RKO (cell line): Measurements from ENCODE around the gene TENM4.

Experiments used
- DNase-seq: peaks from one replicate; pipeline ENCODE4 v3.0.0-alpha.2; 2016; ENCODE audit warnings: low spot score

Gene TENM4

GRCh38 chr11:79052544-79052943, 388.3 kb downstream of the TENM4 start:
- peak; percentile 3 for DNase-seq

- no peak for DNase-seq
Measured at GRCh38 chr11:79050786-79051185, 390.0 kb downstream of the TENM4 start.

- no peak for DNase-seq
Measured at GRCh38 chr11:79049741-79050179, 391.1 kb downstream of the TENM4 start.

- no peak for DNase-seq
Measured at GRCh38 chr11:79047980-79048379, 392.9 kb downstream of the TENM4 start.

GRCh38 chr11:79047321-79047720, 393.5 kb downstream of the TENM4 start:
- no peak for DNase-seq

- DNase-seq = no peak
Measured at GRCh38 chr11:79046366-79046765, 394.5 kb downstream of the TENM4 start.

- no peak for DNase-seq
Measured at GRCh38 chr11:79045800-79046304, 395.0 kb downstream of the TENM4 start.

GRCh38 chr11:79045018-79045799, 395.6 kb downstream of the TENM4 start:
- no peak for DNase-seq

- no peak for DNase-seq
Measured at GRCh38 chr11:79044201-79044600, 396.6 kb downstream of the TENM4 start.

- no peak for DNase-seq
Measured at GRCh38 chr11:79043726-79044125, 397.1 kb downstream of the TENM4 start.

GRCh38 chr11:79042824-79043223, 398.0 kb downstream of the TENM4 start:
- no peak for DNase-seq

- DNase-seq = no peak
Measured at GRCh38 chr11:79040348-79040747, 400.5 kb downstream of the TENM4 start.

GRCh38 chr11:79039122-79039521, 401.7 kb downstream of the TENM4 start:
- DNase-seq = no peak

GRCh38 chr11:79035881-79036280, 404.9 kb downstream of the TENM4 start:
- DNase-seq = no peak

- DNase-seq = no peak
Measured at GRCh38 chr11:79033833-79034232, 407.0 kb downstream of the TENM4 start.

- no peak for DNase-seq
Measured at GRCh38 chr11:79030448-79030847, 410.4 kb downstream of the TENM4 start.

GRCh38 chr11:79028225-79028624, 412.6 kb downstream of the TENM4 start:
- DNase-seq = no peak

GRCh38 chr11:79026803-79027445, 413.9 kb downstream of the TENM4 start:
- no peak for DNase-seq

- no peak for DNase-seq
Measured at GRCh38 chr11:79025622-79026021, 415.2 kb downstream of the TENM4 start.

GRCh38 chr11:79025097-79025496, 415.7 kb downstream of the TENM4 start:
- DNase-seq = no peak

GRCh38 chr11:79022265-79022664, 418.6 kb downstream of the TENM4 start:
- DNase-seq = no peak

GRCh38 chr11:79021601-79022000, 419.2 kb downstream of the TENM4 start:
- DNase-seq = no peak

- no peak for DNase-seq
Measured at GRCh38 chr11:79019975-79020374, 420.9 kb downstream of the TENM4 start.
